K562 (cell line): ENCODE results near the gene GCHFR.

Source experiments
- CC2D1A ChIP-seq: fragments of 450-650 bp; IDR thresholded peaks from 2 replicates; pipeline ENCODE4 v1.6.1; 2017; ENCODE audit warnings: mild to moderate bottlenecking
- TF ChIP-seq, protein P1 (sequence below), 3 experiments: IDR thresholded peaks in 2 of 3; conservative IDR thresholded peaks in 1 of 3; 2 replicates each; pipeline ENCODE4 v1.5.1; 2011 to 2012; ENCODE audit warnings: low read length in 3 of 3, mild to moderate bottlenecking in 3 of 3, control low read depth in 2 of 3, improper control_type of control experiment in 1 of 3, inconsistent platforms in 1 of 3, low read depth in 1 of 3, mixed read lengths in 1 of 3, moderate library complexity in 1 of 3; ENCODE audit not compliant: insufficient read depth in 2 of 3
- TF ChIP-seq, protein P2 (sequence below), 2 experiments: fragments of 250-450 bp in 1 of 2; fragments of 450-650 bp in 1 of 2; sonication (Bioruptor Pico) in 1 of 2; IDR thresholded peaks; 2 replicates each; pipeline versions ENCODE4 v1.6.1 to v1.8.0; 2016 to 2021; ENCODE audit warnings: mild to moderate bottlenecking in 2 of 2, moderate library complexity in 2 of 2, missing compliant biosample characterization in 1 of 2, missing genetic modification characterization in 1 of 2

DNA sequence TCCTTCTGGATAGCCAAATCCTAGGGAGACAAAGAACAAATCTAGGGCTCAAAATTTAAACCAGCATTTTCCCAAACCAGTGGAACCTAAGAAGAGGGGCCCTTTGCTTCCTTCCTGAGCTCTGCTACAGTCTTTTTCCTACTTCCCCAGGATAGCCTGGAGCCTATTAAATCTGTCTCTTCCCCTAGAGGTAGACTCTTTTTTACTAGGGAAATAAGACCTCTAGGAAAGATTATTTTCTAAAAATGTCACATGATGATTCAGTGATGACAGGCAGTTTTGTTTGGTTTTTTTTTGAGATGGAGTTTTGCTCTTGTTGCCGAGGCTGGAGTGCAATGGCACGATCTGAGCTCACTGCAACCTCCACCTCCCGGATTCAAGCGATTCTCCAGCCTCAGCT, 27.3 kb upstream of the GCHFR start:
- TF ChIP-seq, protein P1, sequence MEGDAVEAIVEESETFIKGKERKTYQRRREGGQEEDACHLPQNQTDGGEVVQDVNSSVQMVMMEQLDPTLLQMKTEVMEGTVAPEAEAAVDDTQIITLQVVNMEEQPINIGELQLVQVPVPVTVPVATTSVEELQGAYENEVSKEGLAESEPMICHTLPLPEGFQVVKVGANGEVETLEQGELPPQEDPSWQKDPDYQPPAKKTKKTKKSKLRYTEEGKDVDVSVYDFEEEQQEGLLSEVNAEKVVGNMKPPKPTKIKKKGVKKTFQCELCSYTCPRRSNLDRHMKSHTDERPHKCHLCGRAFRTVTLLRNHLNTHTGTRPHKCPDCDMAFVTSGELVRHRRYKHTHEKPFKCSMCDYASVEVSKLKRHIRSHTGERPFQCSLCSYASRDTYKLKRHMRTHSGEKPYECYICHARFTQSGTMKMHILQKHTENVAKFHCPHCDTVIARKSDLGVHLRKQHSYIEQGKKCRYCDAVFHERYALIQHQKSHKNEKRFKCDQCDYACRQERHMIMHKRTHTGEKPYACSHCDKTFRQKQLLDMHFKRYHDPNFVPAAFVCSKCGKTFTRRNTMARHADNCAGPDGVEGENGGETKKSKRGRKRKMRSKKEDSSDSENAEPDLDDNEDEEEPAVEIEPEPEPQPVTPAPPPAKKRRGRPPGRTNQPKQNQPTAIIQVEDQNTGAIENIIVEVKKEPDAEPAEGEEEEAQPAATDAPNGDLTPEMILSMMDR (IDR thresholded peaks at IDR 0.05 in 2 of 3, conservative IDR thresholded peaks at IDR 0.05 in 1 of 3; ENCODE audit: insufficient read depth in 2 of 3, low read depth in 1 of 3, low read length in 3 of 3): no peak
- TF ChIP-seq CC2D1A: no peak
- TF ChIP-seq, protein P2, sequence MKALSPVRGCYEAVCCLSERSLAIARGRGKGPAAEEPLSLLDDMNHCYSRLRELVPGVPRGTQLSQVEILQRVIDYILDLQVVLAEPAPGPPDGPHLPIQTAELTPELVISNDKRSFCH (CRISPR knock-in tag; IDR thresholded peaks at IDR 0.05): no peak
- TF ChIP-seq, protein P2 (tag; IDR thresholded peaks at IDR 0.05): no peak
